ENCODE measurements around the gene WDR6. TPM values are rescaled to one million over a fixed set of nuclear protein-coding genes. Genes with fewer than 3 reads are reported as not detected.

WDR6 gene
- total RNA-seq, 1 donor from 2014 or later = 131 TPM

GRCh38 chr3:49034650-49035049 is 27.5 kb downstream of the WDR6 start:
- H3K36me3 Mint-ChIP-seq = peaks cover 22% of the 10 kb centered on the region
- H3K27ac Mint-ChIP-seq = no peak overlapping the region
- peaks cover 3% of the 10 kb centered on the region for H3K4me1 Mint-ChIP-seq
- TF ChIP-seq EZH2 (IDR thresholded peaks at IDR 0.05) = no peak
- TF ChIP-seq EZH2phosphoT487 (IDR thresholded peaks at IDR 0.05) = no peak
- TF ChIP-seq CTCF (IDR thresholded peaks at IDR 0.05) = no peak
- Histone ChIP-seq H3K9ac (no peak overlapping the region), H2AFZ (replicated peaks) (no peak overlapping the region), H3K27ac (no peak overlapping the region), H3K4me2 (no peak overlapping the region), H3K79me2 (ENCODE audit: low read depth) (no peaks in the 10 kb centered on the region), H3K27me3 (no peaks in the 10 kb centered on the region), H3K9me3 (ENCODE audit: low read depth) (no peaks in the 10 kb centered on the region), H3K4me3 (no peak overlapping the region), H3F3A (ENCODE audit: low read depth) (peaks cover 38% of the 10 kb centered on the region), H3K4me1 (no peaks in the 10 kb centered on the region), H4K20me1 (ENCODE audit: low read depth) (peaks cover 9% of the 10 kb centered on the region), H3K36me3 (no peaks in the 10 kb centered on the region)
- no peak for DNase-seq (ENCODE audit: low spot score)
- H3K4me3 Mint-ChIP-seq = no peak overlapping the region
- H3K9me3 Mint-ChIP-seq = no peaks in the 10 kb centered on the region
- H3K27me3 Mint-ChIP-seq (ENCODE audit: insufficient read depth, low read depth) = no peaks in the 10 kb centered on the region

- H3K9ac ChIP-seq = no peak overlapping the region
- H3K4me3 Mint-ChIP-seq = no peak overlapping the region
- H3K4me1 ChIP-seq = no peaks in the 10 kb centered on the region
- H3K27ac Mint-ChIP-seq = no peak overlapping the region
- no peaks in the 10 kb centered on the region for H3K9me3 Mint-ChIP-seq
- H3K4me1 Mint-ChIP-seq = no peaks in the 10 kb centered on the region
- no peaks in the 10 kb centered on the region for H3K9me3 ChIP-seq (ENCODE audit: low read depth)
- H3K27me3 ChIP-seq = no peaks in the 10 kb centered on the region
- peaks cover 3% of the 10 kb centered on the region for H3K36me3 ChIP-seq
- no peak overlapping the region for H3K4me2 ChIP-seq
- no peak overlapping the region for H2AFZ ChIP-seq (replicated peaks)
- H4K20me1 ChIP-seq (ENCODE audit: low read depth) = peaks cover 9% of the 10 kb centered on the region
- no peaks in the 10 kb centered on the region for H3K79me2 ChIP-seq (ENCODE audit: low read depth)
- H3K27ac ChIP-seq = no peak overlapping the region
- no peak overlapping the region for H3K4me3 ChIP-seq
- peaks cover 24% of the 10 kb centered on the region for H3K36me3 Mint-ChIP-seq
- H3F3A ChIP-seq (ENCODE audit: low read depth) = peaks cover 35% of the 10 kb centered on the region
- no peak for DNase-seq (ENCODE audit: low spot score)
- no peaks in the 10 kb centered on the region for H3K27me3 Mint-ChIP-seq (ENCODE audit: insufficient read depth, low read depth)
- no peak for TF ChIP-seq CTCF (IDR thresholded peaks at IDR 0.05)
- no peak for TF ChIP-seq EZH2 (IDR thresholded peaks at IDR 0.05)
- TF ChIP-seq EZH2phosphoT487 (IDR thresholded peaks at IDR 0.05) = no peak
Observed at GRCh38 chr3:49035281-49035680, 28.1 kb downstream of the WDR6 start.

DNA sequence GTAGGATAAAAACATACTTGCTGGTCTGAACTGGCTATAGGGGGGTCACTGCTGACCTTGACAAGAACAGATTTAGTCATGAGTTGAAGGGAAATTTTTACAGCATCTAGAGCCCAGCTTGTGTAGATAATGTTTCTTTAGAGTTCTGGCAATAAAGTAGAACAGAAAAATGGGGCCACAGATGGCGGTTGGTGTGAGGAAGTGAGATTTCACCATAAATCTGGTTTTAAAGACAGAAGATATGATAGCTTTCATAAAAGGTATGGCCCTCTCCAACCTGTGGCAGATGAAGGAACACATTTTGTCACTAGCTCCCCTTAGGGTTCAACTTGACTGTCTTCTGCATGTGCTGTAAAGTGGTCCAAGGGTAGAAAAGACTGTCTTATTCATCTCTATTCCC is 46.4 kb downstream of the WDR6 start:
- H3K36me3 ChIP-seq = peaks cover 5% of the 10 kb centered on the region
- no peaks in the 10 kb centered on the region for H3K27me3 ChIP-seq
- Mint-ChIP-seq H3K36me3 (peaks cover 46% of the 10 kb centered on the region), H3K4me1 (no peaks in the 10 kb centered on the region), H3K27ac (no peak overlapping the region), H3K9me3 (no peaks in the 10 kb centered on the region), H3K4me3 (no peak overlapping the region), H3K27me3 (ENCODE audit: insufficient read depth, low read depth) (no peaks in the 10 kb centered on the region)
- no peaks in the 10 kb centered on the region for H3F3A ChIP-seq (ENCODE audit: low read depth)
- no peak overlapping the region for H3K4me2 ChIP-seq
- no peaks in the 10 kb centered on the region for H3K9me3 ChIP-seq (ENCODE audit: low read depth)
- H3K27ac ChIP-seq = no peak overlapping the region
- no peaks in the 10 kb centered on the region for H3K4me1 ChIP-seq
- H4K20me1 ChIP-seq (ENCODE audit: low read depth) = peaks cover 19% of the 10 kb centered on the region
- H3K9ac ChIP-seq = no peak overlapping the region
- TF ChIP-seq CTCF (IDR thresholded peaks at IDR 0.05) (no peak), EZH2phosphoT487 (IDR thresholded peaks at IDR 0.05) (no peak), EZH2 (IDR thresholded peaks at IDR 0.05) (no peak)
- H2AFZ ChIP-seq (replicated peaks) = no peak overlapping the region
- H3K4me3 ChIP-seq = no peak overlapping the region
- DNase-seq (ENCODE audit: low spot score) = no peak
- H3K79me2 ChIP-seq (ENCODE audit: low read depth) = peaks cover 29% of the 10 kb centered on the region

All from neural progenitor cell (in vitro differentiated cells).